GM12878 (cell line): Measurements from ENCODE around the gene RGS4. TPM values are rescaled to one million over a fixed set of nuclear protein-coding genes. Genes with fewer than 3 reads are reported as not detected.

ENCODE experiments used
- ATAC-seq: fragments of 200-7000 bp; cut with Tn5 transposase; 3 replicates; pipeline ENCODE4 v1.9.1; 2020; ENCODE audit warnings: mild to moderate bottlenecking, moderate library complexity
- BruUV-seq: library from RNA; stranded (reverse); fragments of 400-500 nt; replicated peaks from 2 replicates; lab custom pipeline; 2021; lab: Mats Ljungman, UMichigan
- CTCF ChIA-PET: fragments of 300-600 bp; sonication (Branson Sonifier 250); formaldehyde crosslinking; extraction: SDS; loops from one replicate; lab custom pipeline; 2021; ENCODE audit warnings: inconsistent platforms; lab: Yijun Ruan, JAX
- POLR2A ChIA-PET: fragments of 350-600 bp; formaldehyde crosslinking; extraction: SDS; loops from one replicate; lab custom pipeline; 2021; ENCODE audit warnings: inconsistent platforms; lab: Charles Lee
- RAD21 ChIA-PET: fragments of 300-600 bp; sonication (Branson Sonifier 250); formaldehyde crosslinking; loops from one replicate; lab custom pipeline; 2023; ENCODE audit warnings: antibody characterized with exemption; ENCODE audit not compliant: unreplicated experiment; lab: Charles Lee
- SMC1A ChIA-PET: fragments of 300-600 bp; sonication (Branson Sonifier 250); formaldehyde crosslinking; loops from one replicate; lab custom pipeline; 2023; ENCODE audit not compliant: unreplicated experiment, uncharacterized antibody; lab: Charles Lee
- DNase-seq: peaks from one replicate; pipeline ENCODE4 v3.0.0-alpha.2; 2011; ENCODE audit warnings: low read depth, low spot score
- FAIRE-seq: peaks from 3 replicates; lab custom pipeline; 2011; peaks lifted over from hg19 to GRCh38; lab: Jason Lieb, UNC
- H2AFZ ChIP-seq: 2 replicates; pipeline ENCODE4 v1.6.0; 2011; ENCODE audit warnings: low read depth, low read length, control low read depth; ENCODE audit not compliant: control insufficient read depth
- H3K27ac ChIP-seq: 2 replicates; pipeline ENCODE4 v1.5.1; 2011; ENCODE audit warnings: control low read depth; ENCODE audit not compliant: control insufficient read depth, insufficient read depth
- H3K27me3 ChIP-seq, 2 experiments: replicated peaks in 1 of 2; 2 replicates each; pipeline versions ENCODE4 v1.6.0 to v1.6.1; 2011; ENCODE audit warnings: low read length in 1 of 2; ENCODE audit not compliant: control insufficient read depth in 2 of 2, insufficient read depth in 2 of 2
- H3K36me3 ChIP-seq, 2 experiments: 2 replicates each; pipeline ENCODE4 v1.5.1; 2011; ENCODE audit warnings: low read length in 1 of 2; ENCODE audit not compliant: control insufficient read depth in 2 of 2, insufficient read depth in 2 of 2
- H3K4me1 ChIP-seq: 2 replicates; pipeline ENCODE4 v1.6.1; 2011; ENCODE audit warnings: mild to moderate bottlenecking, low read length, moderate library complexity, mixed read lengths; ENCODE audit not compliant: control insufficient read depth, insufficient read depth
- H3K4me2 ChIP-seq: 2 replicates; pipeline ENCODE4 v1.6.0; 2011; ENCODE audit warnings: control low read depth; ENCODE audit not compliant: control insufficient read depth, insufficient read depth
- H3K4me3 ChIP-seq: fragments of 200-600 bp; sonication (generic); 2 replicates; pipeline ENCODE4 v1.5.1; 2016
- H3K79me2 ChIP-seq: 2 replicates; pipeline ENCODE4 v1.6.0; 2011; ENCODE audit warnings: low read length; ENCODE audit not compliant: control insufficient read depth, insufficient read depth
- H3K9ac ChIP-seq: 2 replicates; pipeline ENCODE4 v1.8.0; 2011; ENCODE audit warnings: low read length, control low read depth, mixed read lengths; ENCODE audit not compliant: control insufficient read depth, insufficient read depth
- H3K9me3 ChIP-seq: replicated peaks from 3 replicates; pipeline ENCODE4 v1.5.1; 2011; ENCODE audit warnings: mild to moderate bottlenecking, low read length; ENCODE audit not compliant: control insufficient read depth, insufficient read depth
- H4K20me1 ChIP-seq: 2 replicates; pipeline ENCODE4 v1.6.0; 2011; ENCODE audit not compliant: control insufficient read depth, insufficient read depth
- ATF2 ChIP-seq: IDR thresholded peaks from 2 replicates; pipeline ENCODE4 v1.6.1; 2012; ENCODE audit warnings: low read length, inconsistent platforms
- BACH1 ChIP-seq: fragments of 450-650 bp; IDR thresholded peaks from 2 replicates; pipeline ENCODE4 v1.6.1; 2017; ENCODE audit warnings: mild to moderate bottlenecking, borderline replicate concordance
- CEBPB ChIP-seq, 2 experiments: fragments of 150-350 bp in 1 of 2; IDR thresholded peaks; 2 replicates each; pipeline ENCODE4 v1.6.1; 2012 to 2014; ENCODE audit warnings: low read depth in 2 of 2, low read length in 2 of 2, borderline replicate concordance in 1 of 2, inconsistent platforms in 1 of 2
- CREB1 ChIP-seq: IDR thresholded peaks from 2 replicates; pipeline ENCODE4 v1.6.1; 2012; ENCODE audit warnings: low read depth, mild to moderate bottlenecking, inconsistent platforms
- DPF2 ChIP-seq: fragments of 450-650 bp; IDR thresholded peaks from 2 replicates; pipeline ENCODE4 v1.6.1; 2017; ENCODE audit warnings: mild to moderate bottlenecking
- ETV6 ChIP-seq, 2 experiments: fragments of 450-650 bp in 1 of 2; IDR thresholded peaks in 1 of 2; conservative IDR thresholded peaks in 1 of 2; 2 replicates each; pipeline ENCODE4 v1.6.1; 2014; ENCODE audit warnings: antibody characterized with exemption in 1 of 2, borderline replicate concordance in 1 of 2, low read depth in 1 of 2, mild to moderate bottlenecking in 1 of 2, moderate library complexity in 1 of 2
- MEF2A ChIP-seq: IDR thresholded peaks from 2 replicates; pipeline ENCODE4 v1.6.1; 2011; ENCODE audit warnings: low read depth, mild to moderate bottlenecking, low read length, moderate library complexity; ENCODE audit not compliant: insufficient read depth
- PAX8 ChIP-seq: fragments of 450-650 bp; IDR thresholded peaks from 2 replicates; pipeline ENCODE4 v1.6.1; 2017; ENCODE audit warnings: mild to moderate bottlenecking, moderate library complexity
- SMAD1 ChIP-seq: fragments of 450-650 bp; IDR thresholded peaks from 2 replicates; pipeline ENCODE4 v1.6.1; 2018; ENCODE audit warnings: mild to moderate bottlenecking, low read depth; ENCODE audit not compliant: partially characterized antibody
- ZBTB4 ChIP-seq: fragments of 450-650 bp; formaldehyde crosslinking; IDR thresholded peaks from 2 replicates; pipeline ENCODE4 v1.4.0; 2022; ENCODE audit warnings: mild to moderate bottlenecking, moderate library complexity
- ZNF217 ChIP-seq: fragments of 450-650 bp; IDR thresholded peaks from 2 replicates; pipeline ENCODE4 v1.6.1; 2017; ENCODE audit warnings: antibody characterized with exemption, mild to moderate bottlenecking
- WGBS: methylation state at CpG from one replicate; pipeline ENCODE4 v1.1.6; 2016; ENCODE audit warnings: low lambda C conversion rate; ENCODE audit not compliant: insufficient replicate concordance, insufficient coverage; ENCODE audit errors: missing lambda C conversion rate; 5-methylcytosine and 5-hydroxymethylcytosine counted together
- in situ Hi-C: fragments of 300-500 bp; cut with MboI; formaldehyde crosslinking; loops from 9 replicates; pipeline ENCODE4 v1.14.3; 2018; ENCODE audit warnings: mixed read lengths
- intact Hi-C: fragments of 100-400 bp; cut with micrococcal nuclease; formaldehyde crosslinking; loops from one replicate; pipeline ENCODE4 v1.14.2; 2022; ENCODE audit not compliant: unreplicated experiment
- polyA plus RNA-seq, 11 experiments: library from polyadenylated mRNA; depleted of rRNA in 4 of 11; unstranded in 6 of 11; stranded (reverse) in 5 of 11; fragments of >200 nt; fragmentation: Nextera tagmentation in 4 of 11; fragmentation: Illumina TruSeq in 1 of 11; extraction: Ambion mirVana in 4 of 11; extraction: Trizol in 1 of 11; gene quantifications; 1 replicate in 1 of 11; 2 replicates in 10 of 11; pipeline versions ENCODE4 v1.2.1 to v1.2.3, GENCODE V29; 2011 to 2016; ENCODE audit warnings: inconsistent platforms in 2 of 11, missing spikeins in 2 of 11, low read depth in 1 of 11
- total RNA-seq, 4 experiments: library from RNA; depleted of rRNA in 3 of 4; stranded (reverse); fragments of >200 nt in 3 of 4; fragmentation: Illumina TruSeq in 1 of 4; extraction: Trizol in 1 of 4; gene quantifications; 2 replicates each; pipeline versions ENCODE4 v1.2.1 to v1.2.3, GENCODE V29; 2013 to 2021

Gene RGS4
- total and polyA plus RNA-seq, 10 of the 15 experiments (the other 5 are each of a cell fraction or from before 2014, with no cell fraction given): 0.05 to 0.14 TPM; not detected in 8

- in situ Hi-C loops: no loop called here
- intact Hi-C loops: no loop called here
- no peak for DNase-seq
- ChIA-PET POLR2A (no interaction called here), SMC1A (no interaction called here), RAD21 (no interaction called here), CTCF (no interaction called here)
- 63% methylated on average over 1 of the region's 1 CpG for WGBS
- H3K4me3 ChIP-seq: no peak overlapping the region
- H3K4me1 ChIP-seq: no peaks in the 10 kb centered on the region
- H3K9ac ChIP-seq: no peak overlapping the region
- H3K79me2 ChIP-seq: no peaks in the 10 kb centered on the region
- H3K9me3 ChIP-seq: no peaks in the 10 kb centered on the region
- BruUV-seq: no TSS peak
- no peak overlapping the region for H3K27ac ChIP-seq
- no peaks in the 10 kb centered on the region for H3K27me3 ChIP-seq
- H3K36me3 ChIP-seq: no peaks in the 10 kb centered on the region
- no peak overlapping the region for H2AFZ ChIP-seq
- no peak overlapping the region for H3K4me2 ChIP-seq
- ATAC-seq: no peak
- no peaks in the 10 kb centered on the region for H4K20me1 ChIP-seq
- TF ChIP-seq MEF2A: no peak
- TF ChIP-seq CEBPB (IDR thresholded peaks at IDR 0.05; ENCODE audit: borderline replicate concordance in 1 of 2, low read depth in 2 of 2, low read length in 2 of 2): no peak
- no peak for TF ChIP-seq ZBTB4
- TF ChIP-seq ATF2: no peak
- TF ChIP-seq CREB1: no peak
- no peak for TF ChIP-seq PAX8
- no peak for TF ChIP-seq SMAD1
- no peak for TF ChIP-seq ZNF217
- no peak for TF ChIP-seq BACH1
- no peak for TF ChIP-seq ETV6 (conservative IDR thresholded peaks at IDR 0.05 in 1 of 2, IDR thresholded peaks at IDR 0.05 in 1 of 2; ENCODE audit: borderline replicate concordance in 1 of 2, low read depth in 1 of 2)
- TF ChIP-seq DPF2: no peak
- no peak for FAIRE-seq
Measured at GRCh38 chr1:163084330-163084729, 15.2 kb downstream of the RGS4 start.
